Neural cell (in vitro differentiated cells): Measurements from ENCODE around the gene CRYBB1. TPM values are rescaled to one million over a fixed set of nuclear protein-coding genes. Genes with fewer than 3 reads are reported as not detected.

ENCODE experiments used
- H2AFZ ChIP-seq: fragments of 200-600, 300-800 bp; sonication (generic), shearing (Covaris generic); 2 replicates; pipeline ENCODE4 v1.6.0; 2014; ENCODE audit warnings: low read depth, mild to moderate bottlenecking, antibody characterized with exemption, low read length, moderate library complexity
- H3F3A ChIP-seq: fragments of 200-600 bp; shearing (Covaris generic); 2 replicates; pipeline ENCODE4 v1.6.1; 2016; ENCODE audit warnings: mild to moderate bottlenecking, moderate library complexity, mixed read lengths, antibody characterized with exemption, low read length; ENCODE audit not compliant: insufficient read depth, poor library complexity, severe bottlenecking
- H3K27ac ChIP-seq: fragments of 200-600, 300-800 bp; sonication (generic), shearing (Covaris generic); 2 replicates; pipeline ENCODE4 v1.5.1; 2014; ENCODE audit warnings: mild to moderate bottlenecking, low read length, moderate library complexity
- H3K27me3 ChIP-seq: fragments of 300-800, 200-600 bp; sonication (generic), shearing (Covaris generic); 2 replicates; pipeline ENCODE4 v1.6.0; 2014; ENCODE audit warnings: mild to moderate bottlenecking, low read depth, low read length, moderate library complexity; ENCODE audit not compliant: insufficient read depth
- H3K36me3 ChIP-seq: fragments of 300-800, 200-600 bp; sonication (generic), shearing (Covaris generic); 2 replicates; pipeline ENCODE4 v1.5.1; 2014; ENCODE audit warnings: mild to moderate bottlenecking, antibody characterized with exemption, low read length, moderate library complexity; ENCODE audit not compliant: insufficient read depth
- H3K4me2 ChIP-seq: fragments of 300-800, 200-600 bp; sonication (generic), shearing (Covaris generic); 2 replicates; pipeline ENCODE4 v1.6.0; 2014; ENCODE audit warnings: mild to moderate bottlenecking, low read length
- H3K4me3 ChIP-seq: fragments of 300-800, 200-600 bp; sonication (generic), shearing (Covaris generic); 2 replicates; pipeline ENCODE4 v1.5.1; 2014; ENCODE audit warnings: mild to moderate bottlenecking, low read length, moderate library complexity
- H3K79me2 ChIP-seq: fragments of 200-600 bp; shearing (Covaris generic); replicated peaks from 2 replicates; pipeline ENCODE4 v1.6.0; 2014; ENCODE audit warnings: mild to moderate bottlenecking, low read length, moderate library complexity; ENCODE audit not compliant: insufficient read depth
- H3K9ac ChIP-seq: fragments of 300-800, 200-600 bp; sonication (generic), shearing (Covaris generic); 2 replicates; pipeline ENCODE4 v1.6.1; 2016; ENCODE audit warnings: mild to moderate bottlenecking, low read length, mixed read lengths
- H3K9me2 ChIP-seq: fragments of 200-600 bp; shearing (Covaris generic); 2 replicates; pipeline ENCODE4 v1.6.1; 2016; ENCODE audit warnings: mild to moderate bottlenecking, low read length, mixed read lengths; ENCODE audit not compliant: insufficient read depth
- H3K9me3 ChIP-seq: fragments of 200-600, 300-800 bp; sonication (generic), shearing (Covaris generic); 2 replicates; pipeline ENCODE4 v1.6.1; 2016; ENCODE audit warnings: mild to moderate bottlenecking, mixed run types, low read length, moderate library complexity, mixed read lengths
- H4K20me1 ChIP-seq: fragments of 200-600 bp; shearing (Covaris generic); 2 replicates; pipeline ENCODE4 v1.6.1; 2016; ENCODE audit warnings: mild to moderate bottlenecking, mixed run types; ENCODE audit not compliant: insufficient read depth
- EP300 ChIP-seq: fragments of 450-650 bp; conservative IDR thresholded peaks from 2 replicates; pipeline ENCODE4 v1.6.1; 2014; ENCODE audit warnings: antibody characterized with exemption, mild to moderate bottlenecking, moderate library complexity; ENCODE audit not compliant: poor library complexity, severe bottlenecking
- EZH2 ChIP-seq: fragments of 200-600, 300-800 bp; shearing (Covaris generic), sonication (generic); IDR thresholded peaks from 2 replicates; pipeline ENCODE4 v1.6.1; 2014; ENCODE audit warnings: antibody characterized with exemption, low read length, borderline replicate concordance, mild to moderate bottlenecking; ENCODE audit not compliant: insufficient read depth, poor library complexity, severe bottlenecking
- MXI1 ChIP-seq: fragments of 450-650 bp; conservative IDR thresholded peaks from 2 replicates; pipeline ENCODE4 v1.6.1; 2014; ENCODE audit warnings: antibody characterized with exemption, mild to moderate bottlenecking; ENCODE audit not compliant: poor library complexity, severe bottlenecking
- POLR2AphosphoS5 ChIP-seq: IDR thresholded peaks from 2 replicates; pipeline ENCODE4 v1.6.1; 2012
- RAD21 ChIP-seq: fragments of 450-650 bp; conservative IDR thresholded peaks from 2 replicates; pipeline ENCODE4 v1.6.1; 2014; ENCODE audit warnings: antibody characterized with exemption, mild to moderate bottlenecking, moderate library complexity
- SMC3 ChIP-seq: fragments of 450-650 bp; conservative IDR thresholded peaks from 2 replicates; pipeline ENCODE4 v1.6.1; 2014; ENCODE audit warnings: antibody characterized with exemption, mild to moderate bottlenecking, moderate library complexity; ENCODE audit not compliant: poor library complexity
- TAF1 ChIP-seq: IDR thresholded peaks from 2 replicates; pipeline ENCODE4 v1.6.1; 2012; ENCODE audit warnings: low read depth
- polyA plus RNA-seq: library from polyadenylated mRNA; depleted of rRNA; stranded (reverse); fragments of >200 nt; gene quantifications from 2 replicates; pipeline ENCODE4 v1.2.3, GENCODE V29; 2014
- TF ChIP-seq, protein P1 (sequence below): fragments of 450-650 bp; IDR thresholded peaks from 2 replicates; pipeline ENCODE4 v1.5.1; 2014; ENCODE audit warnings: antibody characterized with exemption, mild to moderate bottlenecking, moderate library complexity; ENCODE audit not compliant: poor library complexity, severe bottlenecking
- TF ChIP-seq, protein P2 (sequence below): IDR thresholded peaks from 2 replicates; pipeline ENCODE4 v1.6.1; 2012; ENCODE audit warnings: borderline replicate concordance

The CRYBB1 gene
- polyA plus RNA-seq, 1 donor from 2014 or later: not detected

DNA sequence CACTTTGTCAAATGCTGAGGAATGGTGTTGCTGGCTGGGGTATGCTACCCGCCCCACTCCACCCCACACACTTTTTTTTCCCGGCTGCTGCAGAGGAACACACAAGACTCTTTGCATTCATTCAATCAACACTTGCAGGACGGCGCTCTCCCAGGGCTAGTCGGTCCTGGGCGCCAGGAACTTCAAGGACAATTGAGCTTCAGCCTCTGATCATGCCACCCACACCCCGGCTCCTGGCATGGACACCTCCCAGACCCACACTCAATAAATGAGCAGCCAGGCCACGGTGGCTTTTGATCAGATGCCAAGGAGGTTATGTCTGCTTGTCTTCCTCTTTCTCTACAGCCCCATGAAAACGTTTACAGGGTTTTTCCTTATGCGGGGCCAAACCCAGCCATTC lies 47.7 kb downstream of the CRYBB1 start:
- TF ChIP-seq, protein P1, sequence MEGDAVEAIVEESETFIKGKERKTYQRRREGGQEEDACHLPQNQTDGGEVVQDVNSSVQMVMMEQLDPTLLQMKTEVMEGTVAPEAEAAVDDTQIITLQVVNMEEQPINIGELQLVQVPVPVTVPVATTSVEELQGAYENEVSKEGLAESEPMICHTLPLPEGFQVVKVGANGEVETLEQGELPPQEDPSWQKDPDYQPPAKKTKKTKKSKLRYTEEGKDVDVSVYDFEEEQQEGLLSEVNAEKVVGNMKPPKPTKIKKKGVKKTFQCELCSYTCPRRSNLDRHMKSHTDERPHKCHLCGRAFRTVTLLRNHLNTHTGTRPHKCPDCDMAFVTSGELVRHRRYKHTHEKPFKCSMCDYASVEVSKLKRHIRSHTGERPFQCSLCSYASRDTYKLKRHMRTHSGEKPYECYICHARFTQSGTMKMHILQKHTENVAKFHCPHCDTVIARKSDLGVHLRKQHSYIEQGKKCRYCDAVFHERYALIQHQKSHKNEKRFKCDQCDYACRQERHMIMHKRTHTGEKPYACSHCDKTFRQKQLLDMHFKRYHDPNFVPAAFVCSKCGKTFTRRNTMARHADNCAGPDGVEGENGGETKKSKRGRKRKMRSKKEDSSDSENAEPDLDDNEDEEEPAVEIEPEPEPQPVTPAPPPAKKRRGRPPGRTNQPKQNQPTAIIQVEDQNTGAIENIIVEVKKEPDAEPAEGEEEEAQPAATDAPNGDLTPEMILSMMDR: no peak
- TF ChIP-seq SMC3 (no peak), RAD21 (no peak), TAF1 (no peak), MXI1 (no peak), EP300 (no peak), POLR2AphosphoS5 (no peak), EZH2 (no peak)
- TF ChIP-seq, protein P2, sequence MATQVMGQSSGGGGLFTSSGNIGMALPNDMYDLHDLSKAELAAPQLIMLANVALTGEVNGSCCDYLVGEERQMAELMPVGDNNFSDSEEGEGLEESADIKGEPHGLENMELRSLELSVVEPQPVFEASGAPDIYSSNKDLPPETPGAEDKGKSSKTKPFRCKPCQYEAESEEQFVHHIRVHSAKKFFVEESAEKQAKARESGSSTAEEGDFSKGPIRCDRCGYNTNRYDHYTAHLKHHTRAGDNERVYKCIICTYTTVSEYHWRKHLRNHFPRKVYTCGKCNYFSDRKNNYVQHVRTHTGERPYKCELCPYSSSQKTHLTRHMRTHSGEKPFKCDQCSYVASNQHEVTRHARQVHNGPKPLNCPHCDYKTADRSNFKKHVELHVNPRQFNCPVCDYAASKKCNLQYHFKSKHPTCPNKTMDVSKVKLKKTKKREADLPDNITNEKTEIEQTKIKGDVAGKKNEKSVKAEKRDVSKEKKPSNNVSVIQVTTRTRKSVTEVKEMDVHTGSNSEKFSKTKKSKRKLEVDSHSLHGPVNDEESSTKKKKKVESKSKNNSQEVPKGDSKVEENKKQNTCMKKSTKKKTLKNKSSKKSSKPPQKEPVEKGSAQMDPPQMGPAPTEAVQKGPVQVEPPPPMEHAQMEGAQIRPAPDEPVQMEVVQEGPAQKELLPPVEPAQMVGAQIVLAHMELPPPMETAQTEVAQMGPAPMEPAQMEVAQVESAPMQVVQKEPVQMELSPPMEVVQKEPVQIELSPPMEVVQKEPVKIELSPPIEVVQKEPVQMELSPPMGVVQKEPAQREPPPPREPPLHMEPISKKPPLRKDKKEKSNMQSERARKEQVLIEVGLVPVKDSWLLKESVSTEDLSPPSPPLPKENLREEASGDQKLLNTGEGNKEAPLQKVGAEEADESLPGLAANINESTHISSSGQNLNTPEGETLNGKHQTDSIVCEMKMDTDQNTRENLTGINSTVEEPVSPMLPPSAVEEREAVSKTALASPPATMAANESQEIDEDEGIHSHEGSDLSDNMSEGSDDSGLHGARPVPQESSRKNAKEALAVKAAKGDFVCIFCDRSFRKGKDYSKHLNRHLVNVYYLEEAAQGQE: no peak
- no peak overlapping the region for H2AFZ ChIP-seq
- no peaks in the 10 kb centered on the region for H3K9me3 ChIP-seq
- H3F3A ChIP-seq: no peaks in the 10 kb centered on the region
- no peaks in the 10 kb centered on the region for H3K27me3 ChIP-seq
- H3K9ac ChIP-seq: no peak overlapping the region
- no peak overlapping the region for H3K27ac ChIP-seq
- H3K4me2 ChIP-seq: no peak overlapping the region
- no peak overlapping the region for H3K4me3 ChIP-seq
- no peaks in the 10 kb centered on the region for H3K79me2 ChIP-seq
- no peaks in the 10 kb centered on the region for H3K9me2 ChIP-seq
- H3K36me3 ChIP-seq: no peaks in the 10 kb centered on the region
- no peaks in the 10 kb centered on the region for H4K20me1 ChIP-seq

DNA sequence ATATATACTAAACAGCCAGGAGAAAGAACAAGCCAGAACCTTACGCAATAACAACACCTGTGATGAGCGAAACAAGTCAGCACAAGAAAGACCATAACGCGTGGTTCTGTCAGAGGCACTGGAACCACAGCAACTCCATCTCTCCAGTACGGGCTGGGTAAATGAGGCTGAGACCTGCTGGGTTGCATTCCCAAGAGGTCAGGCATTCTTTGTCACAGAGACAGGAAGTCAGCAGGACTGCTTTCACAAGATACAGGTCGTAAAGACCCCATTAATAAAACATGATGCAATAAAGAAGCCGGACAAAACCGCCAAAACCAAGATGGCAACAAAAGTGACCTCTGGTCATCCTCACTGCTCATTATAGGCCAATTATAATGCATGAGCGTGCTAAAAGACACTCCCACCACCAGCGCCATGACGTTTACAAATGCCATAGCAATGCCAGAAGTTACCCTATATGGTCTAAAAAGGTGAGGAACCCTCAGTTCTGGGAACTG lies 49.6 kb downstream of the CRYBB1 start:
- no peak overlapping the region for H3K4me2 ChIP-seq
- no peak overlapping the region for H3K27ac ChIP-seq
- no peaks in the 10 kb centered on the region for H4K20me1 ChIP-seq
- H3F3A ChIP-seq: no peaks in the 10 kb centered on the region
- H3K9me3 ChIP-seq: no peaks in the 10 kb centered on the region
- TF ChIP-seq RAD21: no peak
- no peak for TF ChIP-seq SMC3
- no peak for TF ChIP-seq EP300
- TF ChIP-seq, protein P2: no peak
- H3K36me3 ChIP-seq: no peaks in the 10 kb centered on the region
- H3K9ac ChIP-seq: no peak overlapping the region
- H3K79me2 ChIP-seq: no peaks in the 10 kb centered on the region
- no peaks in the 10 kb centered on the region for H3K9me2 ChIP-seq
- H3K4me3 ChIP-seq: no peak overlapping the region
- no peaks in the 10 kb centered on the region for H3K27me3 ChIP-seq
- no peak overlapping the region for H2AFZ ChIP-seq
